Uterus (tissue), 2 donors: ENCODE results near the gene TRIP6.

Source experiments
- POLR2A ChIP-seq, 2 donors: fragments of 450-650 bp; IDR thresholded peaks; one replicate each; pipeline ENCODE4 v1.6.1; 2016; ENCODE audit warnings: antibody characterized with exemption in 2 of 2, mild to moderate bottlenecking in 1 of 2, moderate library complexity in 1 of 2
- TF ChIP-seq, protein P1 (sequence below), 4 experiments: fragments of 200-600 bp in 2 of 4; fragments of 450-650 bp in 2 of 4; sonication (generic) in 2 of 4; IDR thresholded peaks; one replicate each; pipeline ENCODE4 v1.5.1; 2016 to 2019; ENCODE audit warnings: antibody characterized with exemption in 4 of 4, mild to moderate bottlenecking in 2 of 4, moderate library complexity in 1 of 4

DNA sequence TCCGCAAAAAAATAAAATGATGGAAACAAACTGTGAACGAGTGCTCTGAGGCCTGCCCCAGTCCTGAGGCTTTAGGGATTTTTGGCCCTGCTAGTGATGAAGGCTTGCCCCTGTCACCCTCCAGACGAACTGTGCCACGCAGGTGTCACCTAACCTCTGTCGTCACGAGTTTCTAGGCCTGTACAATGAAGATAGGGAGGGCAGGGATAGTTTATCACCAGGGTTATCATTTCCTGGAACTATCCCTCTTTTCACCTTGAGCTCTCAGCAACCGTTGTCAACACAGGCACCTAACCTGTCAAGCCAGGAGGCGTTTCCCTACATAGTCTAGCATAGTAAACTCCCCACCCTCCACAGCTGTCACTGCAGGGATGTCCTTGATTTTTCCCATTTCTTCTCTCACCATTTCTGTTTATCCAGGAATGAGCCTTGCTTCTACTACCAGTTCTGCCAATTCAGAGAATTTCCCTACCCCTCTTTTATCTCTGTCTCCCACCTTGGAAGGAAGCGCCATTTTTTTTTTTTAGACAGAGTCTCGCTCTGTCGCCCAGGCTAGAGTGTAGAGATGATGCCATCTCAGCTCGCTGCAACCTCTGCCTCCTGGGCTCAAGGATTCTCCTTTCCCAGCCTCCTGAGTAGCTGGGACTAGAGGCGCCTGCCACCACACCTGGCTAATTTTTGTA is 30.7 kb downstream of the TRIP6 start:
- TF ChIP-seq, protein P1, sequence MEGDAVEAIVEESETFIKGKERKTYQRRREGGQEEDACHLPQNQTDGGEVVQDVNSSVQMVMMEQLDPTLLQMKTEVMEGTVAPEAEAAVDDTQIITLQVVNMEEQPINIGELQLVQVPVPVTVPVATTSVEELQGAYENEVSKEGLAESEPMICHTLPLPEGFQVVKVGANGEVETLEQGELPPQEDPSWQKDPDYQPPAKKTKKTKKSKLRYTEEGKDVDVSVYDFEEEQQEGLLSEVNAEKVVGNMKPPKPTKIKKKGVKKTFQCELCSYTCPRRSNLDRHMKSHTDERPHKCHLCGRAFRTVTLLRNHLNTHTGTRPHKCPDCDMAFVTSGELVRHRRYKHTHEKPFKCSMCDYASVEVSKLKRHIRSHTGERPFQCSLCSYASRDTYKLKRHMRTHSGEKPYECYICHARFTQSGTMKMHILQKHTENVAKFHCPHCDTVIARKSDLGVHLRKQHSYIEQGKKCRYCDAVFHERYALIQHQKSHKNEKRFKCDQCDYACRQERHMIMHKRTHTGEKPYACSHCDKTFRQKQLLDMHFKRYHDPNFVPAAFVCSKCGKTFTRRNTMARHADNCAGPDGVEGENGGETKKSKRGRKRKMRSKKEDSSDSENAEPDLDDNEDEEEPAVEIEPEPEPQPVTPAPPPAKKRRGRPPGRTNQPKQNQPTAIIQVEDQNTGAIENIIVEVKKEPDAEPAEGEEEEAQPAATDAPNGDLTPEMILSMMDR (IDR thresholded peaks at IDR 0.05), result no peak
- no peak for TF ChIP-seq POLR2A (IDR thresholded peaks at IDR 0.05)
